22Rv1 (cell line): ENCODE data around the gene ZNF778.

Experiments
- H3K27ac ChIP-seq: fragments of 450-650 bp; 2 replicates; pipeline ENCODE4 v1.5.1; 2017
- CTCF ChIP-seq: fragments of 450-650 bp; IDR thresholded peaks from 2 replicates; pipeline ENCODE4 v1.5.1; 2017; ENCODE audit warnings: mild to moderate bottlenecking
- ZFX ChIP-seq: fragments of 450-650 bp; IDR thresholded peaks from 2 replicates; pipeline ENCODE4 v1.6.1; 2017; ENCODE audit warnings: antibody characterized with exemption, borderline replicate concordance

ZNF778 gene

GRCh38 chr16:89194340-89195311 lies 22.9 kb upstream of the ZNF778 start:
- H3K27ac ChIP-seq: no peak overlapping the region
- no peak for TF ChIP-seq CTCF
- no peak for TF ChIP-seq ZFX

GRCh38 chr16:89195521-89196171 lies 21.9 kb upstream of the ZNF778 start:
- no peak overlapping the region for H3K27ac ChIP-seq

GRCh38 chr16:89197033-89197632 lies 20.4 kb upstream of the ZNF778 start:
- TF ChIP-seq CTCF (no peak), ZFX (no peak)
- no peak overlapping the region for H3K27ac ChIP-seq

More at GRCh38 chr16:89195521-89196171, 21.9 kb upstream of the ZNF778 start:
- TF ChIP-seq CTCF (no peak), ZFX (no peak)

GRCh38 chr16:89197633-89198416 lies 19.7 kb upstream of the ZNF778 start:
- no peak for TF ChIP-seq CTCF
- no peak for TF ChIP-seq ZFX
- H3K27ac ChIP-seq: no peak overlapping the region

- no peak overlapping the region for H3K27ac ChIP-seq
- TF ChIP-seq ZFX: no peak
- TF ChIP-seq CTCF: no peak
Observed at GRCh38 chr16:89198417-89199240, 18.9 kb upstream of the ZNF778 start.

- H3K27ac ChIP-seq: no peak overlapping the region
- no peak for TF ChIP-seq ZFX
- TF ChIP-seq CTCF: no peak
Observed at GRCh38 chr16:89199241-89200123, 18.0 kb upstream of the ZNF778 start.
